GM12872 (cell line): Measurements from ENCODE around the gene BABAM2.

ENCODE experiments used
- CTCF ChIP-seq: IDR thresholded peaks from 3 replicates; pipeline ENCODE4 v1.5.1; 2011; ENCODE audit warnings: low read depth, mild to moderate bottlenecking, low read length, moderate library complexity; ENCODE audit not compliant: insufficient read depth

BABAM2 gene

GRCh38 chr2:28335666-28336065 lies 445.1 kb downstream of the BABAM2 start:
- TF ChIP-seq CTCF = no peak

GRCh38 chr2:28336264-28336980 lies 445.9 kb downstream of the BABAM2 start:
- no peak for TF ChIP-seq CTCF

GRCh38 chr2:28336982-28337627 lies 446.6 kb downstream of the BABAM2 start:
- TF ChIP-seq CTCF = no peak

- no peak for TF ChIP-seq CTCF
Measured at GRCh38 chr2:28338046-28338817, 447.7 kb downstream of the BABAM2 start.

GRCh38 chr2:28338831-28339321 lies 448.3 kb downstream of the BABAM2 start:
- TF ChIP-seq CTCF = no peak

GRCh38 chr2:28339516-28340175 lies 449.1 kb downstream of the BABAM2 start:
- TF ChIP-seq CTCF = no peak
